Caco-2 (cell line): ENCODE data around the gene UBE2R2. TPM values are rescaled to one million over a fixed set of nuclear protein-coding genes. Genes with fewer than 3 reads are reported as not detected.

ENCODE experiments used
- BruUV-seq: library from RNA; stranded (reverse); fragments of 400-500 nt; replicated peaks from 2 replicates; lab custom pipeline; 2021; lab: Mats Ljungman, UMichigan
- CTCF ChIA-PET: fragments of 300-600 bp; sonication (Branson Sonifier 250); formaldehyde crosslinking; loops from one replicate; lab custom pipeline; 2022; ENCODE audit warnings: antibody characterized with exemption; lab: Charles Lee
- POLR2A ChIA-PET: fragments of 300-600 bp; sonication (Branson Sonifier 250); formaldehyde crosslinking; loops from one replicate; lab custom pipeline; 2022; ENCODE audit warnings: antibody characterized with exemption; lab: Charles Lee
- DNase-seq, 2 experiments: peaks; one replicate each; pipeline versions ENCODE4 v3.0.0 to v3.0.0-alpha.2; 2020 to 2022
- H3K27me3 ChIP-seq: replicated peaks from 2 replicates; pipeline ENCODE4 v1.6.0; 2011; ENCODE audit warnings: low read length; ENCODE audit not compliant: control insufficient read depth, insufficient read depth
- H3K36me3 ChIP-seq: 2 replicates; pipeline ENCODE4 v1.5.1; 2011; ENCODE audit warnings: low read length; ENCODE audit not compliant: control insufficient read depth, insufficient read depth
- H3K4me1 ChIP-seq: fragments of 250-450 bp; sonication (Bioruptor Pico); 2 replicates; pipeline ENCODE4 v1.5.1; 2020; ENCODE audit warnings: mild to moderate bottlenecking
- H3K4me3 ChIP-seq: 2 replicates; pipeline ENCODE4 v1.5.1; 2011; ENCODE audit warnings: low read depth, mild to moderate bottlenecking, control low read depth, low read length
- H3K9me3 ChIP-seq: fragments of 250-450 bp; sonication (Bioruptor Pico); 2 replicates; pipeline ENCODE4 v1.5.1; 2020; ENCODE audit warnings: mild to moderate bottlenecking, moderate library complexity
- H3K27ac Mint-ChIP-seq: one replicate; pipeline ENCODE4 v1.8.0; 2022; ENCODE audit warnings: mixed read lengths; ENCODE audit not compliant: unreplicated experiment
- H3K27me3 Mint-ChIP-seq: one replicate; pipeline ENCODE4 v1.8.0; 2022; ENCODE audit warnings: mixed read lengths; ENCODE audit not compliant: insufficient read depth, unreplicated experiment
- H3K36me3 Mint-ChIP-seq: one replicate; pipeline ENCODE4 v1.8.0; 2022; ENCODE audit warnings: mild to moderate bottlenecking, mixed read lengths; ENCODE audit not compliant: insufficient read depth, unreplicated experiment
- H3K4me1 Mint-ChIP-seq: one replicate; pipeline ENCODE4 v1.8.0; 2022; ENCODE audit warnings: low read depth, mixed read lengths; ENCODE audit not compliant: unreplicated experiment
- H3K4me3 Mint-ChIP-seq: one replicate; pipeline ENCODE4 v1.8.0; 2022; ENCODE audit warnings: mild to moderate bottlenecking, moderate library complexity, mixed read lengths; ENCODE audit not compliant: unreplicated experiment
- H3K9me3 Mint-ChIP-seq: one replicate; pipeline ENCODE4 v1.8.0; 2022; ENCODE audit warnings: mixed read lengths; ENCODE audit not compliant: unreplicated experiment
- CTCF ChIP-seq, 2 experiments: fragments of 200-600 bp in 1 of 2; IDR thresholded peaks; 1 replicate in 1 of 2; 2 replicates in 1 of 2; pipeline versions ENCODE4 v1.5.1 to v1.8.0; 2011 to 2022; ENCODE audit warnings: antibody characterized with exemption in 1 of 2, control low read depth in 1 of 2, inconsistent platforms in 1 of 2, low read depth in 1 of 2, low read length in 1 of 2, mild to moderate bottlenecking in 1 of 2, moderate library complexity in 1 of 2; ENCODE audit not compliant: insufficient read depth in 1 of 2, severe bottlenecking in 1 of 2, unreplicated experiment in 1 of 2
- intact Hi-C: fragments of 100-400 bp; cut with micrococcal nuclease; formaldehyde crosslinking; loops from one replicate; pipeline ENCODE4 v1.10.0; 2022; ENCODE audit not compliant: unreplicated experiment
- total RNA-seq: library from RNA; stranded (reverse); gene quantifications from 2 replicates; pipeline ENCODE4 v1.2.3, GENCODE V29; 2022

Gene UBE2R2
- total RNA-seq, 1 experiment from 2014 or later, result 52.3 TPM

- H3K36me3 ChIP-seq, result no peaks in the 10 kb centered on the region
- Mint-ChIP-seq H3K27me3 (no peaks in the 10 kb centered on the region), H3K4me3 (no peak overlapping the region), H3K4me1 (peaks cover 25% of the 10 kb centered on the region), H3K36me3 (no peaks in the 10 kb centered on the region), H3K9me3 (no peaks in the 10 kb centered on the region), H3K27ac (no peak overlapping the region)
- no peak for TF ChIP-seq CTCF (IDR thresholded peaks at IDR 0.05; ENCODE audit: insufficient read depth in 1 of 2, low read depth in 1 of 2, low read length in 1 of 2, severe bottlenecking in 1 of 2, unreplicated experiment in 1 of 2)
- H3K4me1 ChIP-seq, result 0 out of 2 replicates have a peak, but pooled peaks cover 7% of the 10 kb centered on the region
- no peak for DNase-seq
- intact Hi-C loops, result no loop called here
- BruUV-seq, result no TSS peak
- H3K27me3 ChIP-seq, result no peaks in the 10 kb centered on the region
- H3K4me3 ChIP-seq, result no peak overlapping the region
- H3K9me3 ChIP-seq, result no peaks in the 10 kb centered on the region
- ChIA-PET CTCF (no interaction called here), POLR2A (no interaction called here)
These were observed 64.7 kb downstream of the UBE2R2 start for GRCh38 chr9:33881635-33882034.

- Histone ChIP-seq H3K4me1 (0 out of 2 replicates have a peak, but pooled peaks cover 7% of the 10 kb centered on the region), H3K9me3 (no peaks in the 10 kb centered on the region), H3K27me3 (no peaks in the 10 kb centered on the region), H3K4me3 (no peak overlapping the region), H3K36me3 (peaks cover 2% of the 10 kb centered on the region; the same call in 1 of the 2 replicates)
- intact Hi-C loops, result no loop called here
- POLR2A ChIA-PET, result no interaction called here
- no peak for TF ChIP-seq CTCF (IDR thresholded peaks at IDR 0.05; ENCODE audit: insufficient read depth in 1 of 2, low read depth in 1 of 2, low read length in 1 of 2, severe bottlenecking in 1 of 2, unreplicated experiment in 1 of 2)
- Mint-ChIP-seq H3K4me3 (no peak overlapping the region), H3K9me3 (no peaks in the 10 kb centered on the region), H3K4me1 (peaks cover 13% of the 10 kb centered on the region), H3K27ac (no peak overlapping the region), H3K27me3 (no peaks in the 10 kb centered on the region), H3K36me3 (peaks cover 10% of the 10 kb centered on the region)
- BruUV-seq, result no TSS peak
- DNase-seq, result no peak
- CTCF ChIA-PET, result no interaction called here
These were observed 68.1 kb downstream of the UBE2R2 start for GRCh38 chr9:33884856-33885701.

- intact Hi-C loops, result no loop called here
- ChIA-PET POLR2A (no interaction called here), CTCF (no interaction called here)
- Histone ChIP-seq H3K4me1 (0 out of 2 replicates have a peak, but pooled peaks cover 7% of the 10 kb centered on the region), H3K4me3 (no peak overlapping the region), H3K9me3 (no peaks in the 10 kb centered on the region), H3K36me3 (peaks cover 2% of the 10 kb centered on the region; the same call in 1 of the 2 replicates), H3K27me3 (no peaks in the 10 kb centered on the region)
- Mint-ChIP-seq H3K4me3 (no peak overlapping the region), H3K36me3 (peaks cover 10% of the 10 kb centered on the region), H3K27ac (no peak overlapping the region), H3K4me1 (peaks cover 8% of the 10 kb centered on the region), H3K27me3 (no peaks in the 10 kb centered on the region), H3K9me3 (no peaks in the 10 kb centered on the region)
- TF ChIP-seq CTCF (IDR thresholded peaks at IDR 0.05; ENCODE audit: insufficient read depth in 1 of 2, low read depth in 1 of 2, low read length in 1 of 2, severe bottlenecking in 1 of 2, unreplicated experiment in 1 of 2), result no peak
- no peak for DNase-seq
- no TSS peak for BruUV-seq
These were observed 69.0 kb downstream of the UBE2R2 start for GRCh38 chr9:33885948-33886347.
